H9 (cell line): ENCODE measurements around the gene UBE4B. TPM values are rescaled to one million over a fixed set of nuclear protein-coding genes. Genes with fewer than 3 reads are reported as not detected.

Experiments
- DNase-seq: peaks from one replicate; pipeline ENCODE4 v3.0.0-alpha.2; 2017
- H2AFZ ChIP-seq: one replicate; pipeline ENCODE4 v1.6.1; 2013; ENCODE audit warnings: mild to moderate bottlenecking, low read length, control low read depth, moderate library complexity
- H2AK5ac ChIP-seq: 2 replicates; pipeline ENCODE4 v1.6.1; 2013; ENCODE audit warnings: low read length, control low read depth, mixed read lengths; ENCODE audit not compliant: insufficient read length
- H2BK120ac ChIP-seq: one replicate; pipeline ENCODE4 v1.6.1; 2013; ENCODE audit warnings: low read depth, mild to moderate bottlenecking, low read length, control low read depth, inconsistent platforms; ENCODE audit not compliant: poor library complexity, severe bottlenecking
- H2BK12ac ChIP-seq: 2 replicates; pipeline ENCODE4 v1.6.1; 2013; ENCODE audit warnings: low read length, control low read depth, mixed read lengths, low read depth; ENCODE audit not compliant: insufficient read length
- H2BK15ac ChIP-seq: 2 replicates; pipeline ENCODE4 v1.6.1; 2013; ENCODE audit warnings: low read depth, low read length, control low read depth
- H2BK20ac ChIP-seq: one replicate; pipeline ENCODE4 v1.6.1; 2013; ENCODE audit warnings: low read depth, mild to moderate bottlenecking, low read length, control low read depth, inconsistent platforms; ENCODE audit not compliant: poor library complexity, severe bottlenecking
- H2BK5ac ChIP-seq: 2 replicates; pipeline ENCODE4 v1.6.1; 2013; ENCODE audit warnings: low read length, control low read depth, mixed read lengths; ENCODE audit not compliant: insufficient read length
- H3K14ac ChIP-seq: 2 replicates; pipeline ENCODE4 v1.6.1; 2013; ENCODE audit warnings: low read length, control low read depth; ENCODE audit not compliant: insufficient read depth
- H3K18ac ChIP-seq: 2 replicates; pipeline ENCODE4 v1.6.1; 2013; ENCODE audit warnings: low read depth, mild to moderate bottlenecking, mixed read lengths, low read length, control low read depth; ENCODE audit not compliant: insufficient read length
- H3K23ac ChIP-seq: 2 replicates; pipeline ENCODE4 v1.6.1; 2013; ENCODE audit warnings: low read length, control low read depth, mixed read lengths, low read depth; ENCODE audit not compliant: insufficient read length
- H3K23me2 ChIP-seq: 2 replicates; pipeline ENCODE4 v1.6.1; 2013; ENCODE audit warnings: low read depth, mild to moderate bottlenecking, mixed read lengths, low read length, control low read depth; ENCODE audit not compliant: insufficient read length, poor library complexity, severe bottlenecking
- H3K27ac ChIP-seq: 2 replicates; pipeline ENCODE4 v1.5.1; 2013; ENCODE audit warnings: low read length, control low read depth, mixed read lengths, low read depth; ENCODE audit not compliant: insufficient read length
- H3K27me3 ChIP-seq: 2 replicates; pipeline ENCODE4 v1.6.1; 2013; ENCODE audit warnings: low read length, control low read depth, inconsistent platforms; ENCODE audit not compliant: insufficient read depth
- H3K4ac ChIP-seq: 2 replicates; pipeline ENCODE4 v1.6.1; 2013; ENCODE audit warnings: low read depth, mild to moderate bottlenecking, control low read depth, inconsistent platforms, low read length, moderate library complexity
- H3K4me1 ChIP-seq: 2 replicates; pipeline ENCODE4 v1.6.1; 2013; ENCODE audit warnings: low read length, control low read depth, inconsistent platforms; ENCODE audit not compliant: insufficient read depth
- H3K4me2 ChIP-seq: 2 replicates; pipeline ENCODE4 v1.6.1; 2013; ENCODE audit warnings: low read length, control low read depth, mixed read lengths; ENCODE audit not compliant: insufficient read length, insufficient read depth
- H3K56ac ChIP-seq: 2 replicates; pipeline ENCODE4 v1.6.1; 2013; ENCODE audit warnings: low read depth, mild to moderate bottlenecking, mixed read lengths, low read length, control low read depth; ENCODE audit not compliant: insufficient read length
- H3K79me1 ChIP-seq: 2 replicates; pipeline ENCODE4 v1.6.1; 2013; ENCODE audit warnings: low read depth, mild to moderate bottlenecking, moderate library complexity, low read length, control low read depth, inconsistent platforms; ENCODE audit not compliant: insufficient read depth, poor library complexity, severe bottlenecking
- H3K79me2 ChIP-seq: 2 replicates; pipeline ENCODE4 v1.6.1; 2013; ENCODE audit warnings: low read length, control low read depth, inconsistent platforms; ENCODE audit not compliant: insufficient read depth
- H3K9ac ChIP-seq: 2 replicates; pipeline ENCODE4 v1.6.1; 2013; ENCODE audit warnings: low read length, control low read depth, mixed read lengths; ENCODE audit not compliant: insufficient read length; ENCODE audit errors: extremely low read depth
- H3K9me3 ChIP-seq: one replicate; pipeline ENCODE4 v1.6.1; 2013; ENCODE audit warnings: low read depth, low read length, inconsistent platforms; ENCODE audit not compliant: control insufficient read depth
- H3T11ph ChIP-seq: one replicate; pipeline ENCODE4 v1.6.1; 2013; ENCODE audit warnings: mild to moderate bottlenecking, low read length, control low read depth, inconsistent platforms
- H4K20me1 ChIP-seq: one replicate; pipeline ENCODE4 v1.6.1; 2013; ENCODE audit not compliant: control insufficient read depth, insufficient read length, insufficient read depth
- H4K5ac ChIP-seq: 2 replicates; pipeline ENCODE4 v1.6.1; 2013; ENCODE audit warnings: low read depth, mild to moderate bottlenecking, mixed read lengths, low read length, control low read depth; ENCODE audit not compliant: insufficient read length
- H4K8ac ChIP-seq: replicated peaks from 2 replicates; pipeline ENCODE4 v1.6.1; 2013; ENCODE audit warnings: low read length, control low read depth, mixed read lengths, low read depth; ENCODE audit not compliant: insufficient read length
- H4K91ac ChIP-seq: 2 replicates; pipeline ENCODE4 v1.6.1; 2013; ENCODE audit warnings: low read depth, mild to moderate bottlenecking, moderate library complexity, mixed read lengths, low read length, control low read depth; ENCODE audit not compliant: insufficient read length
- H3K27ac Mint-ChIP-seq, 3 experiments: 2 replicates in 2 of 3; 3 replicates in 1 of 3; pipeline ENCODE4 v1.8.0; 2020 to 2021; ENCODE audit warnings: mixed read lengths in 3 of 3, mild to moderate bottlenecking in 1 of 3, moderate library complexity in 1 of 3
- H3K27me3 Mint-ChIP-seq: 2 replicates; pipeline ENCODE4 v1.8.0; 2021; ENCODE audit warnings: low read depth, mild to moderate bottlenecking, moderate library complexity, mixed read lengths
- H3K36me3 Mint-ChIP-seq, 3 experiments: 2 replicates in 2 of 3; 3 replicates in 1 of 3; pipeline ENCODE4 v1.8.0; 2020 to 2021; ENCODE audit warnings: low read depth in 3 of 3, mixed read lengths in 3 of 3; ENCODE audit not compliant: insufficient read depth in 1 of 3
- H3K4me1 Mint-ChIP-seq, 2 experiments: 2 replicates each; pipeline ENCODE4 v1.8.0; 2020; ENCODE audit warnings: mixed read lengths in 2 of 2
- H3K4me3 Mint-ChIP-seq, 2 experiments: 2 replicates in 1 of 2; 3 replicates in 1 of 2; pipeline ENCODE4 v1.8.0; 2020 to 2021; ENCODE audit warnings: mild to moderate bottlenecking in 2 of 2, mixed read lengths in 2 of 2, moderate library complexity in 1 of 2
- H3K9me3 Mint-ChIP-seq, 2 experiments: 2 replicates in 1 of 2; 3 replicates in 1 of 2; pipeline ENCODE4 v1.8.0; 2020; ENCODE audit warnings: mild to moderate bottlenecking in 2 of 2, mixed read lengths in 2 of 2, moderate library complexity in 1 of 2
- WGBS: extraction: QIAGEN DNeasy Blood & Tissue Kit; methylation state at CpG from one replicate; pipeline ENCODE4 v1.1.7; 2013; ENCODE audit warnings: missing lambda C conversion rate, low lambda C conversion rate, mixed read lengths; ENCODE audit not compliant: insufficient read length; ENCODE audit errors: extremely low coverage; 5-methylcytosine and 5-hydroxymethylcytosine counted together
- total RNA-seq: library from RNA; stranded (reverse); gene quantifications from 2 replicates; pipeline ENCODE4 v1.2.1, GENCODE V29; 2021
- TF ChIP-seq, protein P1 (sequence below): fragments of 200-600 bp; sonication (generic); conservative IDR thresholded peaks from 3 replicates; pipeline ENCODE4 v1.8.0; 2021; ENCODE audit warnings: antibody characterized with exemption, mild to moderate bottlenecking

Gene UBE4B
- total RNA-seq, 1 experiment from 2014 or later = 67.6 TPM

DNA sequence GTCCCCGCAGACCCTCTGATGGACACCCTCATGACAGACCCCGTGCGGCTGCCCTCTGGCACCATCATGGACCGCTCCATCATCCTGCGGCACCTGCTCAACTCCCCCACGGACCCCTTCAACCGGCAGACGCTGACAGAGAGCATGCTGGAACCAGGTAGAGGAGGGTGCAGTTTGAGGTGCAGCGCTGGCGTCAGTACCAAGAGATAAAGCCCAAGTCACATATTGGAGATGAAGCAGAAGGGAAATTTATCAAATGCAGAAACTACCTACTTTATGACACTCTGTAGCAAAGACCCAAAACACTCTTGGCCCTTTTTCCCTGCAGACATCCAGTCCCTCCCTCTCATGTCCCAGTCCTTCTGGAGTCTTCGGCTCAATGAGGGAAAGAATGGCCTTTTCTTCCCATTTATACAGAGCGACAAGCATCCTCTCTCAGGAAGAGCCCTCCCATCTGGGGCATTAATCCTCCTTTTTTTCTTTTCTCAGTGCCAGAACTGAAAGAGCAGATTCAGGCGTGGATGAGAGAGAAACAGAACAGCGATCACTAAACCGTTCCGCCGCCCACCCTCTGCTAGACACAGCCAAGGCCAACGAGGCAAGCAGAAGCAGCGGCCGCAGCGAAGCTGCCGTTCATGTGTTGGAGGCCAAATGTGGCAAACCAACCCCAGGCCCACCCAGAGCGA is 146.8 kb downstream of the UBE4B start:
- Histone ChIP-seq H2BK20ac (no peak overlapping the region), H3K23ac (no peak overlapping the region), H3K79me2 (no peaks in the 10 kb centered on the region), H3K4me1 (no peaks in the 10 kb centered on the region), H4K20me1 (no peaks in the 10 kb centered on the region), H3K4ac (no peak overlapping the region), H2AK5ac (no peak overlapping the region), H3K27ac (no peak overlapping the region), H3K4me2 (no peak overlapping the region), H3K14ac (no peak overlapping the region), H2BK15ac (no peak overlapping the region), H3T11ph (no peak overlapping the region), H4K91ac (no peak overlapping the region), H3K56ac (no peak overlapping the region), H3K79me1 (no peaks in the 10 kb centered on the region), H3K9ac (no peak overlapping the region), H4K8ac (no peak overlapping the region), H4K5ac (no peak overlapping the region), H2BK120ac (no peak overlapping the region), H3K9me3 (no peaks in the 10 kb centered on the region), H2BK5ac (no peak overlapping the region), H2AFZ (no peak overlapping the region), H3K27me3 (no peaks in the 10 kb centered on the region), H3K18ac (no peak overlapping the region), H3K23me2 (no peaks in the 10 kb centered on the region), H2BK12ac (no peak overlapping the region)
- TF ChIP-seq, protein P1, sequence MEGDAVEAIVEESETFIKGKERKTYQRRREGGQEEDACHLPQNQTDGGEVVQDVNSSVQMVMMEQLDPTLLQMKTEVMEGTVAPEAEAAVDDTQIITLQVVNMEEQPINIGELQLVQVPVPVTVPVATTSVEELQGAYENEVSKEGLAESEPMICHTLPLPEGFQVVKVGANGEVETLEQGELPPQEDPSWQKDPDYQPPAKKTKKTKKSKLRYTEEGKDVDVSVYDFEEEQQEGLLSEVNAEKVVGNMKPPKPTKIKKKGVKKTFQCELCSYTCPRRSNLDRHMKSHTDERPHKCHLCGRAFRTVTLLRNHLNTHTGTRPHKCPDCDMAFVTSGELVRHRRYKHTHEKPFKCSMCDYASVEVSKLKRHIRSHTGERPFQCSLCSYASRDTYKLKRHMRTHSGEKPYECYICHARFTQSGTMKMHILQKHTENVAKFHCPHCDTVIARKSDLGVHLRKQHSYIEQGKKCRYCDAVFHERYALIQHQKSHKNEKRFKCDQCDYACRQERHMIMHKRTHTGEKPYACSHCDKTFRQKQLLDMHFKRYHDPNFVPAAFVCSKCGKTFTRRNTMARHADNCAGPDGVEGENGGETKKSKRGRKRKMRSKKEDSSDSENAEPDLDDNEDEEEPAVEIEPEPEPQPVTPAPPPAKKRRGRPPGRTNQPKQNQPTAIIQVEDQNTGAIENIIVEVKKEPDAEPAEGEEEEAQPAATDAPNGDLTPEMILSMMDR = no peak
- WGBS = no CpG with 5 or more reads among the region's 23 CpGs
- peaks cover 29 to 44% (median 38%) of the 10 kb centered on the region in 3 experiments for H3K36me3 Mint-ChIP-seq
- no peak for DNase-seq
- peaks cover 19 to 28% of the 10 kb centered on the region in 2 experiments for H3K4me1 Mint-ChIP-seq
- no peaks in the 10 kb centered on the region for H3K27me3 Mint-ChIP-seq
- no peak overlapping the region for H3K4me3 Mint-ChIP-seq
- H3K27ac Mint-ChIP-seq = peak overlapping the region; percentile 18 to 93 (median 93)
- H3K9me3 Mint-ChIP-seq = peaks cover 5 to 7% of the 10 kb centered on the region in 2 experiments; a peak in 4 of 5 replicates
